Measurements from ENCODE around the gene MBD6.

DNA sequence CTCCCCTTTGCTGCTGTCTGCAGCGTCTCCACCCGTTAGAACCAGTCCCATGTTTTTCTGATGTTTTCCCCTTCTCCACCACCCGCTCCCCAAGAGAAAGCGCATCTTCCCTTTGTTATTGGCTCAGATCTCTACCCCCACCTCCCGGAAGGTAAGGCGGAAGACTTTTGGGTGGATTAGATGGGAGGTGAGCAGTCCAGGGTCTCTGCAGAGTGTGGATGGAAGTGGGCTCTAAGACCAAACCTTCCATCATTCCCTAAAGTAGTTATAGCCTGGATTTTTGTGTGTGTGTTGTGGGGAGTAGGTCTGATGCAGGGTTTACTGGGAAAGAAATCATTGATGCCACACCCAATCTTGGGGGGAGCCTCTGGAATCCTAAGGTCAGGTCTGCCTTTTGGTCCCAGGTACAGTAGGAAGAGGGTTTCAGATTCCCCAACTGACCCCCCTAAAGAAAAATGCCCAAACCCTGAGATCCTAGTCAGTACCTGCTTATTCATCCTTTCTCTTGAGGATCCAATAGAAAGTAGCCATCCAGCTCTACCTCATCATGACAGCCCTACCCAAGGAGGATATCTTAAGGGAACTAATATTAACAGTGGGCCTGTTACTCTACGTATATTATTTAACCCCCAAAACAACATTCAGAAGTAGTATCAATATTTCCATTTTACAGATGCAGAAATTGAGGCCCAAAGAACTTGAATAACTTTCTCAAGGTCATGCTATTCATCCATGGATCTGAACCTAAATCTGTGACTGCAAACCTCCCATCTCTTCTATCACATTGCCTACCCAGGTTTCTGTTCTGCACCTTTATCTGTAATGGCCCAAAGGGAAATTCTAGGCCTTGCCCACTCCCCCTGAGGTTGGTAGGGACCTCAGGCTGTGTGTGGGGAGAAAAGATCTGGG, 28.3 kb downstream of the MBD6 start:
- TF ChIP-seq, protein P1, sequence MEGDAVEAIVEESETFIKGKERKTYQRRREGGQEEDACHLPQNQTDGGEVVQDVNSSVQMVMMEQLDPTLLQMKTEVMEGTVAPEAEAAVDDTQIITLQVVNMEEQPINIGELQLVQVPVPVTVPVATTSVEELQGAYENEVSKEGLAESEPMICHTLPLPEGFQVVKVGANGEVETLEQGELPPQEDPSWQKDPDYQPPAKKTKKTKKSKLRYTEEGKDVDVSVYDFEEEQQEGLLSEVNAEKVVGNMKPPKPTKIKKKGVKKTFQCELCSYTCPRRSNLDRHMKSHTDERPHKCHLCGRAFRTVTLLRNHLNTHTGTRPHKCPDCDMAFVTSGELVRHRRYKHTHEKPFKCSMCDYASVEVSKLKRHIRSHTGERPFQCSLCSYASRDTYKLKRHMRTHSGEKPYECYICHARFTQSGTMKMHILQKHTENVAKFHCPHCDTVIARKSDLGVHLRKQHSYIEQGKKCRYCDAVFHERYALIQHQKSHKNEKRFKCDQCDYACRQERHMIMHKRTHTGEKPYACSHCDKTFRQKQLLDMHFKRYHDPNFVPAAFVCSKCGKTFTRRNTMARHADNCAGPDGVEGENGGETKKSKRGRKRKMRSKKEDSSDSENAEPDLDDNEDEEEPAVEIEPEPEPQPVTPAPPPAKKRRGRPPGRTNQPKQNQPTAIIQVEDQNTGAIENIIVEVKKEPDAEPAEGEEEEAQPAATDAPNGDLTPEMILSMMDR (conservative IDR thresholded peaks at IDR 0.05), result no peak
- TF ChIP-seq EZH2 (IDR thresholded peaks at IDR 0.05; ENCODE audit: low read depth), result no peak
